Measurements from ENCODE around the gene TLE4. TPM values are rescaled to one million over a fixed set of nuclear protein-coding genes. Genes with fewer than 3 reads are reported as not detected.

TLE4 gene
- total RNA-seq, 4 donors from 2014 or later, result 30.5 to 66.2 (median 46.4) TPM

DNA sequence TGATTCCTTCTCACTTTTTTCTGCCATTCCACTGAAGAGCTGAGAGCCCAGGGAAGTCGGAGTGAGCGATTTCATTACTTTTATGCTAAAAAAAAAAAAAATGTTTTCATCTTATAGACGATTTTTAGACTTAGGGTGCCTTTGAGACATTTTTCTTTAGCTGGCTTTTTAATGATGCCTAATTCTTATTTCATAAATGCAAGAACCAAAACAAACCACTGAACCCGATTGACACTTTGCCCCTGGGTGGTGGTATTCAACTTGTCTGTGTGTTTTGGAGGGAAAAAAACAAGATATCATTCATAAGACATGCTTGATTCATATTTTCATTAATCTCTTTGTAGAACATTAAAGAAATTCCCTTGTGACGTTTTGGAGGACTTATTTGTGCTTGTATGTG, 2.4 kb downstream of the TLE4 start:
- 48 to 50% methylated on average over 5 of the region's 5 CpGs for WGBS, 2 donors (ENCODE audit: low coverage in 1 of 2)
- H3K36me3 ChIP-seq, result no peaks in the 10 kb centered on the region
- TF ChIP-seq EP300 (IDR thresholded peaks at IDR 0.05), result no peak
- no peak for TF ChIP-seq POLR2AphosphoS5 (IDR thresholded peaks at IDR 0.05)
- TF ChIP-seq, protein P1, sequence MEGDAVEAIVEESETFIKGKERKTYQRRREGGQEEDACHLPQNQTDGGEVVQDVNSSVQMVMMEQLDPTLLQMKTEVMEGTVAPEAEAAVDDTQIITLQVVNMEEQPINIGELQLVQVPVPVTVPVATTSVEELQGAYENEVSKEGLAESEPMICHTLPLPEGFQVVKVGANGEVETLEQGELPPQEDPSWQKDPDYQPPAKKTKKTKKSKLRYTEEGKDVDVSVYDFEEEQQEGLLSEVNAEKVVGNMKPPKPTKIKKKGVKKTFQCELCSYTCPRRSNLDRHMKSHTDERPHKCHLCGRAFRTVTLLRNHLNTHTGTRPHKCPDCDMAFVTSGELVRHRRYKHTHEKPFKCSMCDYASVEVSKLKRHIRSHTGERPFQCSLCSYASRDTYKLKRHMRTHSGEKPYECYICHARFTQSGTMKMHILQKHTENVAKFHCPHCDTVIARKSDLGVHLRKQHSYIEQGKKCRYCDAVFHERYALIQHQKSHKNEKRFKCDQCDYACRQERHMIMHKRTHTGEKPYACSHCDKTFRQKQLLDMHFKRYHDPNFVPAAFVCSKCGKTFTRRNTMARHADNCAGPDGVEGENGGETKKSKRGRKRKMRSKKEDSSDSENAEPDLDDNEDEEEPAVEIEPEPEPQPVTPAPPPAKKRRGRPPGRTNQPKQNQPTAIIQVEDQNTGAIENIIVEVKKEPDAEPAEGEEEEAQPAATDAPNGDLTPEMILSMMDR (IDR thresholded peaks at IDR 0.05), result no peak
- TF ChIP-seq POLR2A (IDR thresholded peaks at IDR 0.05), result no peak
- peak overlapping the region in 2 of 4 donors; percentile 97 to 98 for H3K27ac ChIP-seq
- no peaks in the 10 kb centered on the region for H3K9me3 ChIP-seq
- H3K27me3 ChIP-seq, result no peaks in the 10 kb centered on the region
- peaks cover 0 to 64% (median 5%) of the 10 kb centered on the region in 3 donors for H3K4me1 ChIP-seq
- no peak for ATAC-seq
- peak overlapping the region; percentile 94 to 95 for H3K4me3 ChIP-seq

DNA sequence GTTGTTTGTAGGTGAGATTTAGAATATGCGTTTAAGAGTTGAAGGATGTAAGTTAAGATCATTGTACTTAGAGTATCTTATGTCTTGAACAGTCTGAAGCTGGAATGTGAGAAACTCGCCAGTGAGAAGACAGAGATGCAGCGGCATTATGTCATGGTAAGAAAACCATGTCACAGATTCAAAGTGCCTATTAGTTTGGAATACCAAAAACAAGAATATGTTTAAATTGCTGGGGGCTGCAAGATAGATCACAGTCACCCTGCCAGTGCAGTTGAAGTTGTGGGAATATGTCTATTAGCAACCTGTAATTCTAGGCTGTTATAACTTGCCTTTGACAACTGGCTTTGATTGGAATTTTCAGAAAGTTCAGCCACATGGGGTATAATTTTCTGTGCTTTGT, 3.0 kb downstream of the TLE4 start:
- peaks cover 0 to under 1% of the 10 kb centered on the region in 2 donors for H3K36me3 ChIP-seq
- 75 to 89% methylated on average over 2 to 3 of the region's 3 CpGs for WGBS, 2 donors (ENCODE audit: low coverage in 1 of 2)
- peak overlapping the region in 1 of 2 donors; percentile 94 for H3K4me3 ChIP-seq
- H3K27me3 ChIP-seq, result no peaks in the 10 kb centered on the region
- H3K27ac ChIP-seq, result no peak overlapping the region
- ATAC-seq, result no peak
- no peaks in the 10 kb centered on the region for H3K9me3 ChIP-seq
- TF ChIP-seq, protein P1 (IDR thresholded peaks at IDR 0.05), result no peak
- TF ChIP-seq POLR2AphosphoS5 (IDR thresholded peaks at IDR 0.05) (no peak), EP300 (IDR thresholded peaks at IDR 0.05) (no peak), POLR2A (IDR thresholded peaks at IDR 0.05) (no peak)
- peaks cover 0 to 65% (median 5%) of the 10 kb centered on the region in 3 donors for H3K4me1 ChIP-seq

DNA sequence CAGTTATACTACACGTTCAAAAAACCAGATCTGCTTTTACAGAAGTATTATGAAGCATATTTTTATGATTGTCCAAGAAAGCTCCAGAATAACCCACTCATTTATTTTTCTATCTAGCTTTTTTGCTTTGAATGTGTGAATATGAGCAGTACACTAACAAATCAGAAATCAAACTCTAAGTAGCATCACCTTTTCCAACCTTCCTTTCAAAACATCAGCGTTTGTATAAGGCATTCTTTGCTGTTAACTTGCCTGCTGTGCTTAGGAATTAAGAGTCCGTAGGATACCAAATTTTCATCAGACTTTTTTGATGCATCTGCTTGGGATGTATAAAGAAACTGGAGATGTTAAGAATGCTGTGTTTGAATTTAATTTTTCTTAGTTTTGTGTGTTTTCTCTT, 3.8 kb downstream of the TLE4 start:
- Histone ChIP-seq H3K27me3 (no peaks in the 10 kb centered on the region), H3K36me3 (peaks cover 0 to 5% of the 10 kb centered on the region in 2 donors), H3K4me1 (peaks cover 0 to 59% (median 5%) of the 10 kb centered on the region in 3 donors), H3K4me3 (no peak overlapping the region), H3K27ac (no peak overlapping the region), H3K9me3 (no peaks in the 10 kb centered on the region)
- 53 to 62% methylated on average over 3 of the region's 3 CpGs for WGBS, 2 donors (ENCODE audit: low coverage in 1 of 2)
- TF ChIP-seq POLR2AphosphoS5 (IDR thresholded peaks at IDR 0.05), result no peak
- no peak for TF ChIP-seq EP300 (IDR thresholded peaks at IDR 0.05)
- TF ChIP-seq, protein P1 (IDR thresholded peaks at IDR 0.05), result no peak
- no peak for TF ChIP-seq POLR2A (IDR thresholded peaks at IDR 0.05)
- ATAC-seq, result no peak

DNA sequence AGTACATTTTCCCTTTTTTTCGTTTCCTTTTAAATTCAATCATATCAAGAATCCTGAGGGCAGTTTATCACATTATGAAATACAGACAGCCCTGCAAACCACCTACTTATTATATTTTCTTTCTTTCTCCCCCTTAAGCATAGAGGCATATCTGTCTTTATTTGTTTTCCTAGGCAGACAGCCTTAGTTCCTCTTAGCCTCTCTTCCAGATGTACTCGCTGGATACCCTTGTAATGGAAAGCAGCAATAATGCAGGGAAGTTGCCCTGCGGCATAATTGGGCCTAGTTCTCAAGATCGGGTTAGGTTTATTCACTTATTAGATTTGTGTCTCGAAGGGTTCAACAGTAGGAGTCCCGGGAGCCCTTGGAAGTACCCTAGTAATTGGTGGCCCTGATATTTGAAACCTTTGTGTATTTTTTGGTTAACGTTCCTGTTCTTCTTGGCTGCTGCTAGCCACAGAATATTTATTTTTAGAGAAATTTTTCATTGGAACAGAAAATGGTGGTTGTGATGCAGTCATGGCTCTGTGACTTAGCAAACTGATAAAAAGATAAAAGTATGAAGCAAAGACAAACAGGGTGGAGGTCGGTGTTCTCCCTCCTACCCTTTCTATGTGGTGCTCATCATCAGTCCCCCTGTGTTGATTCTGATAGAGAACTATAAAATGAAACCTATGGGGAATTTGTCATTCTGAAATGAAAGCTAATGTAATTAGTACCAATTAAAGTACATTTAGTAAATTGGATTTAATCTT, 6.4 kb downstream of the TLE4 start:
- Histone ChIP-seq H3K4me3 (no peak overlapping the region), H3K9me3 (no peaks in the 10 kb centered on the region), H3K36me3 (peaks cover 0 to 5% of the 10 kb centered on the region in 2 donors), H3K4me1 (peaks cover 0 to 80% (median 10%) of the 10 kb centered on the region in 3 donors), H3K27ac (peak overlapping the region in 1 of 4 donors; percentile 10), H3K27me3 (no peaks in the 10 kb centered on the region)
- no peak for ATAC-seq
- WGBS, 2 donors (ENCODE audit: low coverage in 1 of 2), result 67 to 79% methylated on average over 3 to 8 of the region's 8 CpGs
- TF ChIP-seq POLR2A (IDR thresholded peaks at IDR 0.05), result no peak
- TF ChIP-seq POLR2AphosphoS5 (IDR thresholded peaks at IDR 0.05), result no peak
- TF ChIP-seq, protein P1 (IDR thresholded peaks at IDR 0.05), result no peak
- TF ChIP-seq EP300 (IDR thresholded peaks at IDR 0.05), result no peak

DNA sequence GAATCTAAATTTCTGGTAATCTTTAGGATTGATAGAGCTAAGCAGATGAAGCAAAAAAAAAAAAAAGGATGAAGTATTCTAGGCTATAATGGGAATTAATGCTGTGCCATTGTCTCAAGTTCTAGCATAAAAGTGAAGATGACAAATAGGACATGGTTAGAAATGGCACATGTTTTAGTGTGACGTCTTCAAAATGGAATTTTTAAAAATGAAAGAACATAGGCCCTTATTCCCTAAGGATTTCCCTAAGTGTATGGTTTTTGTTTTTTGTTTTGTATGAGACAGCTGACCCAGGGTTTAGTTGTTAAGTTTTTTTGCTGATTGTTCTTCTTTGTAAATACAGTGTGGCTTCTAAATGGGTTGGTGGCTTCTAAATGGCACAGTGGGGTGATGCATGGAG, 7.1 kb downstream of the TLE4 start:
- peaks cover 0 to 5% of the 10 kb centered on the region in 2 donors for H3K36me3 ChIP-seq
- no peaks in the 10 kb centered on the region for H3K27me3 ChIP-seq
- ATAC-seq, result no peak
- no peaks in the 10 kb centered on the region for H3K9me3 ChIP-seq
- 75 to 79% methylated on average over 1 of the region's 1 CpG for WGBS, 2 donors (ENCODE audit: low coverage in 1 of 2)
- no peak overlapping the region for H3K27ac ChIP-seq
- H3K4me1 ChIP-seq, result peaks cover 0 to 78% (median 10%) of the 10 kb centered on the region in 3 donors
- TF ChIP-seq, protein P1 (IDR thresholded peaks at IDR 0.05), result no peak
- TF ChIP-seq POLR2A (IDR thresholded peaks at IDR 0.05) (no peak), POLR2AphosphoS5 (IDR thresholded peaks at IDR 0.05) (no peak), EP300 (IDR thresholded peaks at IDR 0.05) (no peak)
- no peak overlapping the region for H3K4me3 ChIP-seq
